Fibroblast of villous mesenchyme (primary cell): Measurements from ENCODE around the gene C18orf63. TPM values are rescaled to one million over a fixed set of nuclear protein-coding genes. Genes with fewer than 3 reads are reported as not detected.
"Not testable (repeated sequence)": the region's sequence is repeated elsewhere in the genome, so short reads cannot be mapped to it uniquely, and the experiment has no call there.

ENCODE experiments used
- DNase-seq: peaks from one replicate; pipeline ENCODE4 v3.0.0-alpha.2; 2010; ENCODE audit warnings: low read depth
- H3K4me3 ChIP-seq: 2 replicates; pipeline ENCODE4 v1.5.1; 2011; ENCODE audit warnings: low read depth, mild to moderate bottlenecking, low read length
- total RNA-seq: library from RNA; depleted of rRNA; stranded (reverse); fragments of >200 nt; gene quantifications from 2 replicates; pipeline ENCODE4 v1.2.3, GENCODE V29; 2012
- TF ChIP-seq, protein P1 (sequence below): IDR thresholded peaks from 2 replicates; pipeline ENCODE4 v1.5.1; 2012; ENCODE audit warnings: low read depth, mild to moderate bottlenecking, low read length; ENCODE audit not compliant: insufficient read depth

Gene C18orf63
- total RNA-seq, 1 donor, result not detected

DNA sequence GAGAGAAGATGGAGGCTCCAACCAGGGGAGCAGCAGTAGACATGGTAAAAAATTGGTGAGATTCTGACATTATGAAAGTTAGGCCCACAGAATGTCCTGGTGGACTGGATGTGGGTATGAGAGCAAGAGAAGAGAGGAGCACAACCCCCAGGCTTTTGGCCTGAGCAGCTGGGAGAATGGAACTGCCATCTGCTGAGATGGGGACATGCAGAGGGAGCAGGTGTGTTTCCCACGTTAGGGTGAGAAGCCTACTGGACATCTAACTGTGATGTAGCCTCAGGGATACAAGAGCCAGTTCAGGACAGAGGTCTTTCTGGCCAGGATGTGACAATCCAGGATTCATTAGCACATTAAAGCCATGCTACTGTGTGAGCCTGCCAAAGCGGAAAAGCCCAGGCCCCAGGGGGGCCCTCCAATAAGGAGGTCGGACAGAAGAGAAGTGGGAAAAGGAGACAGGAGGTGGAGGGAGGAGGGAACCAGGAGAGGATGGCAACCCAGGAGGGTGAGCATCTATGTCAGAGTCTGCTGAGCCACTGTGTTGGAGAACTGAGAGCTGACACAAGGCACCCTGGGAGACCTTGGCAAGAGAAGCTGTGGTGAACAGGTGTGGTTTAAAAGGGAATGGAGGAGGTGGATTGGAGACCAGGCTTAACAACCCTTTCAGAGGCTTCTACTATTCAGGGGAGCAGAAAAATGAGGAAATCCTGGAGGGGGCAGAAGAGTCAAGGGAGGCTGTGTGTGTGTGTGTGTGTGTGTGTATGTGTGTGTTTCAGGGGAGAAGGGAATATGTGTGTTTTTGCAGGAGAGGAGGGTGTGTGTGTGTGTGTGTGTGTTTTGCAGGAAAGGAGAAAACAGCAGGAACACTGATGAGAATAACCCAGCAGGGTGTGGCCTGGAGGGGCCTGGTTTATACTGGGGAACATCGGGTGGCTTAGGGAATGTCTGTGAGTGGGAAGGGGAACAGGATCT is 34.3 kb upstream of the C18orf63 start:
- no peak overlapping the region for H3K4me3 ChIP-seq
- no peak for DNase-seq
- TF ChIP-seq, protein P1, sequence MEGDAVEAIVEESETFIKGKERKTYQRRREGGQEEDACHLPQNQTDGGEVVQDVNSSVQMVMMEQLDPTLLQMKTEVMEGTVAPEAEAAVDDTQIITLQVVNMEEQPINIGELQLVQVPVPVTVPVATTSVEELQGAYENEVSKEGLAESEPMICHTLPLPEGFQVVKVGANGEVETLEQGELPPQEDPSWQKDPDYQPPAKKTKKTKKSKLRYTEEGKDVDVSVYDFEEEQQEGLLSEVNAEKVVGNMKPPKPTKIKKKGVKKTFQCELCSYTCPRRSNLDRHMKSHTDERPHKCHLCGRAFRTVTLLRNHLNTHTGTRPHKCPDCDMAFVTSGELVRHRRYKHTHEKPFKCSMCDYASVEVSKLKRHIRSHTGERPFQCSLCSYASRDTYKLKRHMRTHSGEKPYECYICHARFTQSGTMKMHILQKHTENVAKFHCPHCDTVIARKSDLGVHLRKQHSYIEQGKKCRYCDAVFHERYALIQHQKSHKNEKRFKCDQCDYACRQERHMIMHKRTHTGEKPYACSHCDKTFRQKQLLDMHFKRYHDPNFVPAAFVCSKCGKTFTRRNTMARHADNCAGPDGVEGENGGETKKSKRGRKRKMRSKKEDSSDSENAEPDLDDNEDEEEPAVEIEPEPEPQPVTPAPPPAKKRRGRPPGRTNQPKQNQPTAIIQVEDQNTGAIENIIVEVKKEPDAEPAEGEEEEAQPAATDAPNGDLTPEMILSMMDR, result no peak

- TF ChIP-seq, protein P1, result no peak
- H3K4me3 ChIP-seq, result no peak overlapping the region
- DNase-seq, result peak; percentile 72
Observed at GRCh38 chr18:74281980-74282754, 33.5 kb upstream of the C18orf63 start.

DNA sequence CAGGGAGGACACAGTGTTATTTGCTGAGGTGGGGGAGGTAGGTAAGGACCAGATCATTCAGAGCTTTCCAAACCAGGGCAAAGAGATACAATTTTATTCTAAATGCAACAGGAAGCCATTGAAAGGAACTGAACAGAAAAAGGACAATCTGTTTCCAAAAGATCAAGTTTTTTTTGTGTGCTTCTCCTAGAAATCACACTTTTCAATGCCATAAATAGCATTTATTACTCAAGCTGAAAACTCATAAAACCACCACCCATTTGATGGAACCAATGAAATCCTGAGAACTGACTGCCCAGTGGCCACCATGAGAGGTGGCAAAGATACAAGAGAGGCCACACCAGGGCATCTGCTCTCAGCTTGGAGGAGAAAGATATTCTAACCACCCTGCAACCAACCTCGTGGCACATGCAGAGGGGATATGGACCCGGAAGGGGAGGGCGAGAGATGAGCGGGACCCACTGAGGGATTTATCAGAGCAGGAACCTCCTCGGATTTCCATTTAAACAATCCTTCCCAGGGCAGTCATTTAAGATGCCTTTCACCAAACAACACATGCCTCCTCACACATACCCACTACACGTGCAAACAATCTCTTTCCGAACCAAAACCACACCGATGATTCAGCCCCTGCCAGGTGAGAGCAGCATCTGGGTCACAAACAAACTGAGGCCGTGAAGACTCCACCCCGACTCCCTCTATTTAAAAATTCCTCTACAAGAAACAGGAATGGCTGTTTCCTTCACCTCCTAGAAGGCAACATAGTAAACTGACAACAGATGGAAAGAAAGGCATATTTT is 32.7 kb upstream of the C18orf63 start:
- TF ChIP-seq, protein P1, result no peak
- DNase-seq, result no peak
- no peak overlapping the region for H3K4me3 ChIP-seq

- DNase-seq, result no peak
- TF ChIP-seq, protein P1, result no peak
- no peak overlapping the region for H3K4me3 ChIP-seq
Observed at GRCh38 chr18:74283646-74284045, 32.0 kb upstream of the C18orf63 start.

- DNase-seq, result peak; percentile 68
- TF ChIP-seq, protein P1, result no peak
Observed at GRCh38 chr18:74284191-74284979, 31.3 kb upstream of the C18orf63 start.

DNA sequence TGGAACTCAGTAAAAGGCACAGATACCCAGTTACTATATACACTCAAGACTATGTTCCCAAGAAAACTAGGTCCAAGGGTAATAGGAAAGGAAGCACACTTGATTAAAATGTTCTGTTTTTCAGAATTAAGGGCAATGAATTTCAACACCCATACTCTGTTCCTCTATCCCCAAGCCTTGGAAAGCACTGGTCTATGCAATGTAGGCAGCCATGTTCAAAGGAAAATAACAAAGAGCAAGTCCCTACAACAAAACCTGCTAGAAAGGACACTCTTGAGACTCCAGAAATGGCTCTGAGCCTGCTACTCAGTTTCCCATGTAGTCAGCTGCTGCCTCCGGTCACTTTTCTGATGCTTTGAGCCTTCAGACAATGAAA is 30.7 kb upstream of the C18orf63 start:
- TF ChIP-seq, protein P1, result no peak
- H3K4me3 ChIP-seq, result no peak overlapping the region
- DNase-seq, result no peak

More at GRCh38 chr18:74284191-74284979, 31.3 kb upstream of the C18orf63 start:
- no peak overlapping the region for H3K4me3 ChIP-seq

GRCh38 chr18:74285583-74285982 is 30.1 kb upstream of the C18orf63 start:
- H3K4me3 ChIP-seq, DNase-seq: not testable (repeated sequence)
